ENCODE measurements around the gene TBCD.

GRCh38 chr17:82863941-82864712, 112.3 kb downstream of the TBCD start:
- TF ChIP-seq, protein P1, sequence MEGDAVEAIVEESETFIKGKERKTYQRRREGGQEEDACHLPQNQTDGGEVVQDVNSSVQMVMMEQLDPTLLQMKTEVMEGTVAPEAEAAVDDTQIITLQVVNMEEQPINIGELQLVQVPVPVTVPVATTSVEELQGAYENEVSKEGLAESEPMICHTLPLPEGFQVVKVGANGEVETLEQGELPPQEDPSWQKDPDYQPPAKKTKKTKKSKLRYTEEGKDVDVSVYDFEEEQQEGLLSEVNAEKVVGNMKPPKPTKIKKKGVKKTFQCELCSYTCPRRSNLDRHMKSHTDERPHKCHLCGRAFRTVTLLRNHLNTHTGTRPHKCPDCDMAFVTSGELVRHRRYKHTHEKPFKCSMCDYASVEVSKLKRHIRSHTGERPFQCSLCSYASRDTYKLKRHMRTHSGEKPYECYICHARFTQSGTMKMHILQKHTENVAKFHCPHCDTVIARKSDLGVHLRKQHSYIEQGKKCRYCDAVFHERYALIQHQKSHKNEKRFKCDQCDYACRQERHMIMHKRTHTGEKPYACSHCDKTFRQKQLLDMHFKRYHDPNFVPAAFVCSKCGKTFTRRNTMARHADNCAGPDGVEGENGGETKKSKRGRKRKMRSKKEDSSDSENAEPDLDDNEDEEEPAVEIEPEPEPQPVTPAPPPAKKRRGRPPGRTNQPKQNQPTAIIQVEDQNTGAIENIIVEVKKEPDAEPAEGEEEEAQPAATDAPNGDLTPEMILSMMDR (IDR thresholded peaks at IDR 0.05; ENCODE audit: low read depth, low read length) = no peak
- TF ChIP-seq EZH2phosphoT487 (IDR thresholded peaks at IDR 0.05; ENCODE audit: low read depth) = no peak

Measured in OCI-LY3 (cell line).